Lung (tissue), 12 donors: ENCODE results near the gene NBEA. TPM values are rescaled to one million over a fixed set of nuclear protein-coding genes. Genes with fewer than 3 reads are reported as not detected.

Experiments
- ATAC-seq: fragments of 200-7000 bp; cut with Tn5 transposase; one replicate; pipeline ENCODE4 v1.9.1; 2020; ENCODE audit warnings: moderate number of reproducible peaks; ENCODE audit not compliant: insufficient read depth, low FRiP score
- DNase-seq, 3 donors: peaks; one replicate each; pipeline ENCODE4 v3.0.0-alpha.2; 2013 to 2017
- H3K27ac ChIP-seq, 2 donors: one replicate each; pipeline ENCODE4 v1.5.1; 2013; ENCODE audit warnings: mild to moderate bottlenecking in 2 of 2, moderate library complexity in 2 of 2, control low read depth in 1 of 2, inconsistent platforms in 1 of 2, low read depth in 1 of 2, low read length in 1 of 2
- H3K27me3 ChIP-seq, 3 donors: one replicate each; pipeline ENCODE4 v1.5.1; 2013; ENCODE audit warnings: low read length in 2 of 3; ENCODE audit not compliant: control insufficient read depth in 3 of 3, insufficient read depth in 3 of 3
- H3K36me3 ChIP-seq, 4 donors: one replicate each; pipeline ENCODE4 v1.5.1; 2013; ENCODE audit warnings: low read length in 4 of 4, mild to moderate bottlenecking in 1 of 4, moderate library complexity in 1 of 4; ENCODE audit not compliant: control insufficient read depth in 4 of 4, insufficient read depth in 4 of 4
- H3K4me1 ChIP-seq, 5 donors: one replicate each; pipeline ENCODE4 v1.5.1; 2013; ENCODE audit warnings: low read length in 5 of 5, mild to moderate bottlenecking in 2 of 5, moderate library complexity in 1 of 5; ENCODE audit not compliant: control insufficient read depth in 5 of 5, insufficient read depth in 5 of 5
- H3K4me3 ChIP-seq: one replicate; pipeline ENCODE4 v1.5.1; 2013; ENCODE audit warnings: mild to moderate bottlenecking, control low read depth, moderate library complexity
- H3K9ac ChIP-seq, 2 donors: one replicate each; pipeline ENCODE4 v1.5.1; 2013; ENCODE audit warnings: low read length in 2 of 2, control low read depth in 1 of 2; ENCODE audit not compliant: insufficient read depth in 1 of 2
- H3K9me3 ChIP-seq, 4 donors: one replicate each; pipeline ENCODE4 v1.5.1; 2013; ENCODE audit warnings: low read length in 3 of 4, mild to moderate bottlenecking in 1 of 4, moderate library complexity in 1 of 4; ENCODE audit not compliant: control insufficient read depth in 4 of 4, insufficient read depth in 3 of 4
- CTCF ChIP-seq: IDR thresholded peaks from 2 replicates; pipeline ENCODE4 v1.5.1; 2012; ENCODE audit warnings: mild to moderate bottlenecking; ENCODE audit errors: control extremely low read depth, extremely low read depth
- WGBS, 2 donors: extraction: QIAGEN DNeasy Blood & Tissue Kit; methylation state at CpG; one replicate each; pipeline ENCODE4 v1.1.7; 2013; 5-methylcytosine and 5-hydroxymethylcytosine counted together
- polyA plus RNA-seq, 2 donors: library from polyadenylated mRNA; stranded (reverse); fragments of 200-250 nt; gene quantifications; one replicate each; pipeline ENCODE4 v1.2.1, GENCODE V29; 2013
- total RNA-seq, 2 donors: library from RNA; depleted of rRNA in 1 of 2; stranded (reverse); fragments of >200 nt in 1 of 2; gene quantifications; one replicate each; pipeline ENCODE4 v1.2.1, GENCODE V29; 2014 to 2021
- donor health status: control.
- donor health status: control.
- donor health status: Bipolar disorder and iron deficiency.
- donor health status: healthy.
- donor health status: DM: yes; HTN: yes; CAD: no.

Gene NBEA
- total and polyA plus RNA-seq, 4 donors: 1.6 to 26.5 (median 5.3) TPM

- no peak overlapping the region for H3K4me3 ChIP-seq
- no peaks in the 10 kb centered on the region for H3K27me3 ChIP-seq
- ATAC-seq: no peak
- TF ChIP-seq CTCF: no peak
- H3K9me3 ChIP-seq: no peaks in the 10 kb centered on the region
- DNase-seq: no peak
- H3K4me1 ChIP-seq: no peaks in the 10 kb centered on the region
- WGBS, 2 donors: 79 to 81% methylated on average over 1 of the region's 1 CpG
- no peaks in the 10 kb centered on the region for H3K36me3 ChIP-seq
- no peak overlapping the region for H3K9ac ChIP-seq
- H3K27ac ChIP-seq: no peak overlapping the region
Observed at GRCh38 chr13:35347679-35348205, 405.7 kb downstream of the NBEA start.

GRCh38 chr13:35349052-35349451, 407.0 kb downstream of the NBEA start:
- WGBS, 2 donors: 83 to 87% methylated on average over 2 of the region's 2 CpGs
- no peak for TF ChIP-seq CTCF
- H3K9ac ChIP-seq: no peak overlapping the region
- no peak overlapping the region for H3K27ac ChIP-seq
- H3K4me3 ChIP-seq: no peak overlapping the region
- ATAC-seq (no peak), DNase-seq (no peak)
- H3K9me3 ChIP-seq: no peaks in the 10 kb centered on the region
- no peaks in the 10 kb centered on the region for H3K27me3 ChIP-seq
- no peaks in the 10 kb centered on the region for H3K4me1 ChIP-seq
- no peaks in the 10 kb centered on the region for H3K36me3 ChIP-seq

- H3K9ac ChIP-seq: no peak overlapping the region
- no peaks in the 10 kb centered on the region for H3K4me1 ChIP-seq
- no peak for TF ChIP-seq CTCF
- H3K27ac ChIP-seq: no peak overlapping the region
- no peak overlapping the region for H3K4me3 ChIP-seq
- no peaks in the 10 kb centered on the region for H3K36me3 ChIP-seq
- ATAC-seq (no peak), DNase-seq (no peak)
- no peaks in the 10 kb centered on the region for H3K9me3 ChIP-seq
- 80 to 89% methylated on average over 5 of the region's 5 CpGs for WGBS, 2 donors
- no peaks in the 10 kb centered on the region for H3K27me3 ChIP-seq
Observed at GRCh38 chr13:35349673-35350278, 407.7 kb downstream of the NBEA start.

- no peak for TF ChIP-seq CTCF
- 92 to 93% methylated on average over 2 of the region's 2 CpGs for WGBS, 2 donors
Observed at GRCh38 chr13:35354285-35354684, 412.2 kb downstream of the NBEA start.

More at GRCh38 chr13:35354285-35354684, 412.2 kb downstream of the NBEA start:
- Histone ChIP-seq H3K4me3 (no peak overlapping the region), H3K27me3 (no peaks in the 10 kb centered on the region), H3K27ac (no peak overlapping the region), H3K36me3 (no peaks in the 10 kb centered on the region), H3K9me3 (no peaks in the 10 kb centered on the region), H3K4me1 (no peaks in the 10 kb centered on the region), H3K9ac (no peak overlapping the region)
- ATAC-seq: no peak
- no peak for DNase-seq
